Central memory CD8-positive, alpha-beta T cell (primary cell): ENCODE measurements around the gene CTBP2.

Source experiments
- ATAC-seq: fragments of 150-1000 bp; cut with Tn5 transposase; replicated peaks from 2 replicates; pipeline ENCODE4 v1.10.0; 2022; ENCODE audit warnings: mild to moderate bottlenecking, moderate FRiP score, moderate number of reproducible peaks; ENCODE audit not compliant: poor library complexity, severe bottlenecking; ENCODE audit errors: extremely low read depth
- DNase-seq, 2 donors: peaks; one replicate each; pipeline ENCODE4 v3.0.0; 2021; ENCODE audit warnings: low spot score in 2 of 2
- H3K27ac Mint-ChIP-seq: one replicate; pipeline ENCODE4 v1.8.0; 2022; ENCODE audit warnings: low read depth, mild to moderate bottlenecking, moderate library complexity, mixed read lengths
- H3K27me3 Mint-ChIP-seq: one replicate; pipeline ENCODE4 v1.8.0; 2022; ENCODE audit warnings: mixed read lengths
- H3K36me3 Mint-ChIP-seq: one replicate; pipeline ENCODE4 v1.8.0; 2022; ENCODE audit warnings: mild to moderate bottlenecking, moderate library complexity, mixed read lengths; ENCODE audit not compliant: insufficient read depth
- H3K4me1 Mint-ChIP-seq: one replicate; pipeline ENCODE4 v1.8.0; 2022; ENCODE audit warnings: mixed read lengths
- H3K4me3 Mint-ChIP-seq: one replicate; pipeline ENCODE4 v1.8.0; 2022; ENCODE audit warnings: mild to moderate bottlenecking, moderate library complexity, mixed read lengths
- H3K9me3 Mint-ChIP-seq: one replicate; pipeline ENCODE4 v1.8.0; 2022; ENCODE audit warnings: mixed read lengths

CTBP2 gene

GRCh38 chr10:125011171-125011925, 149.0 kb downstream of the CTBP2 start:
- no peak overlapping the region for H3K27ac Mint-ChIP-seq
- H3K36me3 Mint-ChIP-seq = no peaks in the 10 kb centered on the region
- DNase-seq = no peak
- peaks cover 43% of the 10 kb centered on the region for H3K27me3 Mint-ChIP-seq
- no peak overlapping the region for H3K4me3 Mint-ChIP-seq
- H3K4me1 Mint-ChIP-seq = peaks cover 11% of the 10 kb centered on the region
- ATAC-seq = no peak
- no peaks in the 10 kb centered on the region for H3K9me3 Mint-ChIP-seq

GRCh38 chr10:125010362-125010761, 150.0 kb downstream of the CTBP2 start:
- no peaks in the 10 kb centered on the region for H3K9me3 Mint-ChIP-seq
- ATAC-seq (no peak), DNase-seq (no peak)
- no peak overlapping the region for H3K27ac Mint-ChIP-seq
- H3K27me3 Mint-ChIP-seq = peaks cover 42% of the 10 kb centered on the region
- H3K4me1 Mint-ChIP-seq = peaks cover 7% of the 10 kb centered on the region
- H3K4me3 Mint-ChIP-seq = no peak overlapping the region
- peaks cover 2% of the 10 kb centered on the region for H3K36me3 Mint-ChIP-seq

- H3K4me1 Mint-ChIP-seq = peaks cover 5% of the 10 kb centered on the region
- no peak for ATAC-seq
- no peak overlapping the region for H3K27ac Mint-ChIP-seq
- peaks cover 2% of the 10 kb centered on the region for H3K36me3 Mint-ChIP-seq
- H3K4me3 Mint-ChIP-seq = no peak overlapping the region
- H3K27me3 Mint-ChIP-seq = peaks cover 38% of the 10 kb centered on the region
- no peaks in the 10 kb centered on the region for H3K9me3 Mint-ChIP-seq
- no peak for DNase-seq
Measured at GRCh38 chr10:125009661-125010161, 150.7 kb downstream of the CTBP2 start.

GRCh38 chr10:125008689-125009638, 151.4 kb downstream of the CTBP2 start:
- Mint-ChIP-seq H3K27me3 (peaks cover 31% of the 10 kb centered on the region), H3K36me3 (peaks cover 2% of the 10 kb centered on the region), H3K4me3 (no peak overlapping the region), H3K4me1 (peaks cover 3% of the 10 kb centered on the region), H3K9me3 (no peaks in the 10 kb centered on the region), H3K27ac (no peak overlapping the region)
- ATAC-seq (no peak), DNase-seq (no peak)

- no peak for DNase-seq
- Mint-ChIP-seq H3K27ac (no peak overlapping the region), H3K4me1 (no peaks in the 10 kb centered on the region)
Measured at GRCh38 chr10:125007436-125007835, 152.9 kb downstream of the CTBP2 start.

GRCh38 chr10:125006921-125007426, 153.4 kb downstream of the CTBP2 start:
- no peak overlapping the region for H3K4me3 Mint-ChIP-seq
- ATAC-seq = no peak

More at GRCh38 chr10:125007436-125007835, 152.9 kb downstream of the CTBP2 start:
- H3K36me3 Mint-ChIP-seq = peaks cover 2% of the 10 kb centered on the region
- H3K4me3 Mint-ChIP-seq = no peak overlapping the region
- ATAC-seq = no peak
- no peaks in the 10 kb centered on the region for H3K9me3 Mint-ChIP-seq
- peaks cover 34% of the 10 kb centered on the region for H3K27me3 Mint-ChIP-seq

GRCh38 chr10:125006188-125006680, 154.1 kb downstream of the CTBP2 start:
- no peak overlapping the region for H3K27ac Mint-ChIP-seq

More at GRCh38 chr10:125006921-125007426, 153.4 kb downstream of the CTBP2 start:
- no peak for DNase-seq
- Mint-ChIP-seq H3K4me1 (no peaks in the 10 kb centered on the region), H3K27me3 (peaks cover 34% of the 10 kb centered on the region), H3K9me3 (no peaks in the 10 kb centered on the region), H3K27ac (no peak overlapping the region), H3K36me3 (peaks cover 4% of the 10 kb centered on the region)

GRCh38 chr10:125005312-125006187, 154.8 kb downstream of the CTBP2 start:
- Mint-ChIP-seq H3K9me3 (no peaks in the 10 kb centered on the region), H3K4me3 (no peak overlapping the region), H3K36me3 (peaks cover 5% of the 10 kb centered on the region), H3K4me1 (no peaks in the 10 kb centered on the region), H3K27me3 (peaks cover 30% of the 10 kb centered on the region), H3K27ac (no peak overlapping the region)
- DNase-seq = no peak
- ATAC-seq = no peak

More at GRCh38 chr10:125006188-125006680, 154.1 kb downstream of the CTBP2 start:
- Mint-ChIP-seq H3K4me3 (no peak overlapping the region), H3K4me1 (no peaks in the 10 kb centered on the region), H3K9me3 (no peaks in the 10 kb centered on the region), H3K36me3 (peaks cover 4% of the 10 kb centered on the region), H3K27me3 (peaks cover 34% of the 10 kb centered on the region)
- ATAC-seq (no peak), DNase-seq (no peak)

- no peaks in the 10 kb centered on the region for H3K4me1 Mint-ChIP-seq
- DNase-seq (no peak), ATAC-seq (no peak)
- H3K9me3 Mint-ChIP-seq = no peaks in the 10 kb centered on the region
- H3K36me3 Mint-ChIP-seq = peaks cover 5% of the 10 kb centered on the region
- peaks cover 22% of the 10 kb centered on the region for H3K27me3 Mint-ChIP-seq
- H3K27ac Mint-ChIP-seq = no peak overlapping the region
- H3K4me3 Mint-ChIP-seq = no peak overlapping the region
Measured at GRCh38 chr10:125004571-125005311, 155.6 kb downstream of the CTBP2 start.

GRCh38 chr10:125003901-125004467, 156.4 kb downstream of the CTBP2 start:
- H3K27me3 Mint-ChIP-seq = peaks cover 22% of the 10 kb centered on the region
- peaks cover 7% of the 10 kb centered on the region for H3K36me3 Mint-ChIP-seq
- no peaks in the 10 kb centered on the region for H3K9me3 Mint-ChIP-seq
- DNase-seq = no peak
- H3K4me1 Mint-ChIP-seq = no peaks in the 10 kb centered on the region
- no peak for ATAC-seq
- no peak overlapping the region for H3K27ac Mint-ChIP-seq
- no peak overlapping the region for H3K4me3 Mint-ChIP-seq
